HepG2 (cell line): Measurements from ENCODE around the gene UBTD2. TPM values are rescaled to one million over a fixed set of nuclear protein-coding genes. Genes with fewer than 3 reads are reported as not detected.

Experiments
- ATAC-seq: fragments of 200-7000 bp; cut with Tn5 transposase; 3 replicates; pipeline ENCODE4 v1.9.1; 2020; ENCODE audit warnings: mild to moderate bottlenecking, moderate library complexity
- BruUV-seq: library from RNA; stranded (reverse); fragments of 400-500 nt; replicated peaks from 2 replicates; lab custom pipeline; 2021; lab: Mats Ljungman, UMichigan
- CTCF ChIA-PET: fragments of 300-600 bp; formaldehyde crosslinking; extraction: SDS; loops from one replicate; lab custom pipeline; 2021; ENCODE audit warnings: low total read pairs, inconsistent platforms, low intra/inter-chr PET ratio; lab: Yijun Ruan, JAX
- POLR2A ChIA-PET: fragments of 350-600 bp; sonication (Branson Sonifier 250); formaldehyde crosslinking; loops from one replicate; lab custom pipeline; 2020; ENCODE audit warnings: antibody characterized with exemption, inconsistent platforms; lab: Yijun Ruan, JAX
- DNase-seq: peaks from one replicate; pipeline ENCODE4 v3.0.0-alpha.2; 2015; ENCODE audit warnings: low spot score
- FAIRE-seq: peaks from 3 replicates; lab custom pipeline; 2011; peaks lifted over from hg19 to GRCh38; lab: Jason Lieb, UNC
- H2AFZ ChIP-seq: one replicate; pipeline ENCODE4 v1.6.1; 2011; ENCODE audit warnings: low read length, inconsistent platforms
- H3K27ac ChIP-seq: fragments of 300-600 bp; 3 replicates; pipeline ENCODE4 v1.8.0; 2011; ENCODE audit warnings: mixed run types, mild to moderate bottlenecking, mixed read lengths, low read length, inconsistent platforms; ENCODE audit not compliant: insufficient read depth; ENCODE audit errors: extremely low read length
- H3K27me3 ChIP-seq, 2 experiments: fragments of 200-600 bp in 1 of 2; 2 replicates in 1 of 2; 3 replicates in 1 of 2; pipeline versions ENCODE4 v1.6.0 to v1.8.0; 2011; ENCODE audit warnings: low read length in 2 of 2, mild to moderate bottlenecking in 2 of 2, moderate library complexity in 2 of 2, inconsistent platforms in 1 of 2; ENCODE audit not compliant: insufficient read depth in 2 of 2, control insufficient read depth in 1 of 2
- H3K36me3 ChIP-seq, 2 experiments: fragments of 200-600 bp in 1 of 2; replicated peaks in 1 of 2; 2 replicates in 1 of 2; 3 replicates in 1 of 2; pipeline versions ENCODE4 v1.5.1 to v1.8.0; 2011; ENCODE audit warnings: low read length in 2 of 2, inconsistent platforms in 1 of 2; ENCODE audit not compliant: insufficient read depth in 2 of 2, control insufficient read depth in 1 of 2
- H3K4me1 ChIP-seq: 2 replicates; pipeline ENCODE4 v1.5.1; 2012; ENCODE audit warnings: low read length, inconsistent platforms; ENCODE audit not compliant: insufficient read depth
- H3K4me2 ChIP-seq: 2 replicates; pipeline ENCODE4 v1.6.0; 2011; ENCODE audit warnings: low read depth, low read length, inconsistent platforms
- H3K4me3 ChIP-seq, 3 experiments: fragments of 200-600 bp in 1 of 3; sonication (generic), shearing (Covaris generic) in 1 of 3; replicated peaks in 1 of 3; 2 replicates each; pipeline ENCODE4 v1.5.1; 2011 to 2016; ENCODE audit warnings: low read length in 3 of 3, inconsistent platforms in 2 of 3, low read depth in 2 of 3, mild to moderate bottlenecking in 2 of 3, control low read depth in 1 of 3, mixed read lengths in 1 of 3; ENCODE audit not compliant: insufficient read depth in 1 of 3
- H3K79me2 ChIP-seq: one replicate; pipeline ENCODE4 v1.6.1; 2011; ENCODE audit warnings: low read length, inconsistent platforms; ENCODE audit not compliant: insufficient read depth
- H3K9ac ChIP-seq: 2 replicates; pipeline ENCODE4 v1.6.0; 2011; ENCODE audit warnings: mild to moderate bottlenecking, low read depth, low read length, inconsistent platforms; ENCODE audit not compliant: insufficient read depth
- H3K9me3 ChIP-seq: 2 replicates; pipeline ENCODE4 v1.5.1; 2012; ENCODE audit warnings: mild to moderate bottlenecking, low read length
- H4K20me1 ChIP-seq: 2 replicates; pipeline ENCODE4 v1.6.0; 2011; ENCODE audit warnings: inconsistent platforms, mild to moderate bottlenecking, low read length, moderate library complexity; ENCODE audit not compliant: insufficient read depth
- GATAD1 ChIP-seq: IDR thresholded peaks from 2 replicates; pipeline ENCODE4 v1.6.1; 2016; ENCODE audit warnings: missing genetic modification reagents, missing compliant biosample characterization
- GMEB1 ChIP-seq: sonication (generic); formaldehyde crosslinking; IDR thresholded peaks from 2 replicates; pipeline ENCODE4 v1.5.1; 2020; ENCODE audit warnings: missing genetic modification reagents, mild to moderate bottlenecking, borderline replicate concordance
- GPBP1L1 ChIP-seq: sonication (generic); formaldehyde crosslinking; IDR thresholded peaks from 2 replicates; pipeline ENCODE4 v1.5.0; 2020; ENCODE audit warnings: mild to moderate bottlenecking, missing genetic modification reagents
- IKZF1 ChIP-seq: fragments of 450-650 bp; IDR thresholded peaks from 2 replicates; pipeline ENCODE4 v1.7.1; 2016
- NBN ChIP-seq: fragments of 450-650 bp; conservative IDR thresholded peaks from 2 replicates; pipeline ENCODE4 v1.6.1; 2017
- NFYB ChIP-seq: sonication (generic); formaldehyde crosslinking; IDR thresholded peaks from 2 replicates; pipeline ENCODE4 v1.4.0; 2020; ENCODE audit warnings: missing genetic modification reagents
- PCBP2 ChIP-seq: fragments of 200-400 bp; formaldehyde crosslinking; optimal IDR thresholded peaks from 2 replicates; pipeline ENCODE3; 2018; ENCODE audit warnings: low read length, low read depth; ENCODE audit not compliant: poor library complexity, severe bottlenecking
- TCF7L2 ChIP-seq: IDR thresholded peaks from 2 replicates; pipeline ENCODE4 v1.6.1; 2011; ENCODE audit warnings: mild to moderate bottlenecking, low read depth, low read length, moderate library complexity
- TEAD2 ChIP-seq: sonication (generic); formaldehyde crosslinking; IDR thresholded peaks from 2 replicates; pipeline ENCODE4 v1.9.0; 2021; ENCODE audit warnings: missing genetic modification reagents
- ZBTB21 ChIP-seq: sonication (generic); formaldehyde crosslinking; IDR thresholded peaks from 2 replicates; pipeline ENCODE4 v1.4.0; 2020; ENCODE audit warnings: missing genetic modification reagents
- ZNF251 ChIP-seq: sonication (generic); formaldehyde crosslinking; IDR thresholded peaks from 2 replicates; pipeline ENCODE4 v1.9.0; 2021; ENCODE audit warnings: mild to moderate bottlenecking, missing genetic modification reagents
- ZNF329 ChIP-seq: sonication (generic); formaldehyde crosslinking; IDR thresholded peaks from 2 replicates; pipeline ENCODE4 v1.9.0; 2021; ENCODE audit warnings: low read depth, mild to moderate bottlenecking, missing genetic modification reagents
- ZNF703 ChIP-seq: sonication (generic); formaldehyde crosslinking; IDR thresholded peaks from 2 replicates; pipeline ENCODE4 v1.5.1; 2020; ENCODE audit warnings: missing genetic modification reagents, mild to moderate bottlenecking, moderate library complexity, borderline replicate concordance
- WGBS: methylation state at CpG from one replicate; pipeline ENCODE4 v1.1.6; 2017; ENCODE audit warnings: low lambda C conversion rate; 5-methylcytosine and 5-hydroxymethylcytosine counted together
- in situ Hi-C: cut with HindIII; loops from 2 replicates; pipeline ENCODE4 v1.10.0; 2017; ENCODE audit warnings: low pct_unique_long_range_greater_than_20kb; ENCODE audit not compliant: extremely low pct_ligation_motif_present
- intact Hi-C: fragments of 100-400 bp; cut with micrococcal nuclease; formaldehyde crosslinking; loops from one replicate; pipeline ENCODE4 v1.10.0; 2022; ENCODE audit not compliant: unreplicated experiment
- polyA plus RNA-seq, 8 experiments: library from polyadenylated mRNA; depleted of rRNA in 3 of 8; stranded (reverse) in 7 of 8; unstranded in 1 of 8; fragments of >200 nt; fragmentation: Illumina TruSeq in 4 of 8; extraction: Trizol in 4 of 8; gene quantifications; 2 replicates each; pipeline versions ENCODE4 v1.2.1 to v1.2.3, GENCODE V29; 2011 to 2016; ENCODE audit warnings: low read depth in 4 of 8, missing spikeins in 1 of 8, mixed read lengths in 1 of 8; ENCODE audit not compliant: insufficient read depth in 1 of 8
- total RNA-seq, 5 experiments: library from RNA; depleted of rRNA; stranded (reverse); fragments of >200 nt; fragmentation: Illumina TruSeq; extraction: Trizol; gene quantifications; 2 replicates each; pipeline ENCODE4 v1.2.3, GENCODE V29; 2016; ENCODE audit warnings: low read depth in 1 of 5

The UBTD2 gene
- total and polyA plus RNA-seq, 2 of the 13 experiments (the other 11 are each of a cell fraction or from before 2014, with no cell fraction given), result 15.2 to 24.1 TPM

- in situ Hi-C loops (no loop called here), intact Hi-C loops (no loop called here)
- H3K79me2 ChIP-seq, result no peaks in the 10 kb centered on the region
- H3K36me3 ChIP-seq, result no peaks in the 10 kb centered on the region
- POLR2A ChIA-PET, result no interaction called here
- ATAC-seq (no peak), DNase-seq (no peak), FAIRE-seq (no peak)
- TF ChIP-seq GMEB1 (CRISPR knock-in tag), result no peak
- no peak for TF ChIP-seq TEAD2 (CRISPR knock-in tag)
- no peak for TF ChIP-seq ZNF251 (CRISPR knock-in tag)
- no peak for TF ChIP-seq IKZF1
- no peak for TF ChIP-seq NBN
- TF ChIP-seq PCBP2, result no peak
- TF ChIP-seq ZNF329, result no peak
- TF ChIP-seq ZBTB21 (CRISPR knock-in tag), result no peak
- TF ChIP-seq ZNF703 (CRISPR knock-in tag), result no peak
- H3K4me3 ChIP-seq, result no peak overlapping the region
- H3K9me3 ChIP-seq, result no peaks in the 10 kb centered on the region
- peaks cover 31% of the 10 kb centered on the region for H3K4me1 ChIP-seq
- CTCF ChIA-PET, result no interaction called here
- no peak overlapping the region for H3K9ac ChIP-seq
- no peaks in the 10 kb centered on the region for H3K27me3 ChIP-seq
- H4K20me1 ChIP-seq, result no peaks in the 10 kb centered on the region
- no TSS peak for BruUV-seq
- H2AFZ ChIP-seq, result no peak overlapping the region
- 96% methylated on average over 8 of the region's 8 CpGs for WGBS
- H3K27ac ChIP-seq, result no peak overlapping the region
- H3K4me2 ChIP-seq, result no peak overlapping the region
Measured at GRCh38 chr5:172171118-172171517, 112.4 kb downstream of the UBTD2 start.

- H4K20me1 ChIP-seq, result no peaks in the 10 kb centered on the region
- TF ChIP-seq TCF7L2 (no peak), NFYB (CRISPR knock-in tag) (no peak), GPBP1L1 (CRISPR knock-in tag) (no peak), GATAD1 (no peak)
- no peaks in the 10 kb centered on the region for H3K27me3 ChIP-seq
- no peak for ATAC-seq
- no peaks in the 10 kb centered on the region for H3K36me3 ChIP-seq
- H3K9ac ChIP-seq, result no peak overlapping the region
- CTCF ChIA-PET, result no interaction called here
- H3K4me1 ChIP-seq, result peaks cover 31% of the 10 kb centered on the region
- POLR2A ChIA-PET, result no interaction called here
- 88% methylated on average over 9 of the region's 9 CpGs for WGBS
- DNase-seq, result no peak
- no peak overlapping the region for H2AFZ ChIP-seq
- H3K4me2 ChIP-seq, result no peak overlapping the region
- no TSS peak for BruUV-seq
- no peak for FAIRE-seq
- intact Hi-C loops, result no loop called here
- H3K4me3 ChIP-seq, result no peak overlapping the region
- H3K79me2 ChIP-seq, result no peaks in the 10 kb centered on the region
- H3K27ac ChIP-seq, result no peak overlapping the region
- no peaks in the 10 kb centered on the region for H3K9me3 ChIP-seq
- in situ Hi-C loops, result no loop called here
Measured at GRCh38 chr5:172170251-172170701, 113.3 kb downstream of the UBTD2 start.
